Activated naive CD4-positive, alpha-beta T cell (primary cell): Measurements from ENCODE around the gene BCO1.
"Not testable (repeated sequence)": the region's sequence is repeated elsewhere in the genome, so short reads cannot be mapped to it uniquely, and the experiment has no call there.

Source experiments
- DNase-seq, 4 experiments: peaks; one replicate each; lab custom pipeline; 2025; lab: John Stamatoyannopoulos, UW

Gene BCO1, protein sequence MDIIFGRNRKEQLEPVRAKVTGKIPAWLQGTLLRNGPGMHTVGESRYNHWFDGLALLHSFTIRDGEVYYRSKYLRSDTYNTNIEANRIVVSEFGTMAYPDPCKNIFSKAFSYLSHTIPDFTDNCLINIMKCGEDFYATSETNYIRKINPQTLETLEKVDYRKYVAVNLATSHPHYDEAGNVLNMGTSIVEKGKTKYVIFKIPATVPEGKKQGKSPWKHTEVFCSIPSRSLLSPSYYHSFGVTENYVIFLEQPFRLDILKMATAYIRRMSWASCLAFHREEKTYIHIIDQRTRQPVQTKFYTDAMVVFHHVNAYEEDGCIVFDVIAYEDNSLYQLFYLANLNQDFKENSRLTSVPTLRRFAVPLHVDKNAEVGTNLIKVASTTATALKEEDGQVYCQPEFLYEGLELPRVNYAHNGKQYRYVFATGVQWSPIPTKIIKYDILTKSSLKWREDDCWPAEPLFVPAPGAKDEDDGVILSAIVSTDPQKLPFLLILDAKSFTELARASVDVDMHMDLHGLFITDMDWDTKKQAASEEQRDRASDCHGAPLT

DNA sequence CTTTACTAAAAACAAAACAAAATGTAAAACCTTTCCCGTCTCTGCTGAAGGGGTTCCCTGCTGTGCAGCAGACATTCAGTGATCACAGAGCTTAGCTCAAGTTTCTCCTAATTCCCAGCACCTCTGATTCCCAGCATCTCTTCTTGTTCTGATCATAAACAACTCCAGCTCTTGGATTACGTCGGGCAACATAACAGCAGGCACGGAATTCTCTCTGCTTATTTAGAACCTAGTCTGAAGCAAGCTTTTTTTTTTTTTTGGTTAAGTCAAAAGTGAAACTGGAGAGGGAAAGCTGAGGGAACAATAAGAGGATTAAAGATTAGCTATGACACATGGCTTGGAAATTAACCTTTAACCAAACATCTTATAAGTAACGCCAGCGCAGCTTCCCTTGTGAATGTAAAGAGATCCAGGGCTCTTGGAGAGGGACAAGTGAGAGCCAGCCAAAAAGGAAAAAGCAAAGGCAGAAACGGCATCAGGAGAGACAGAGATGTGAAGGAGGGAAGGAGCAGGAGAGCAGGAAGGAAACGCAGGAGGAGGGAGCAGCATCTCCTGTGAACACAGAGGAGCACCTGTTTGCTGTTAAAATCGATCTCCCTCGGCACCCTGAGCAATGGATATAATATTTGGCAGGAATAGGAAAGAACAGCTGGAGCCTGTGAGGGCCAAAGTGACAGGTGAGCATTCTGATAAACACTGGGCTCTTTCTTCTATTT lies at the start of gene BCO1:
Gene BCO1 (plus strand): TSS at position 394 of the 716 bp plus-strand sequence. CDS start 220 bp downstream, at position 614.
- no peak for DNase-seq

DNA sequence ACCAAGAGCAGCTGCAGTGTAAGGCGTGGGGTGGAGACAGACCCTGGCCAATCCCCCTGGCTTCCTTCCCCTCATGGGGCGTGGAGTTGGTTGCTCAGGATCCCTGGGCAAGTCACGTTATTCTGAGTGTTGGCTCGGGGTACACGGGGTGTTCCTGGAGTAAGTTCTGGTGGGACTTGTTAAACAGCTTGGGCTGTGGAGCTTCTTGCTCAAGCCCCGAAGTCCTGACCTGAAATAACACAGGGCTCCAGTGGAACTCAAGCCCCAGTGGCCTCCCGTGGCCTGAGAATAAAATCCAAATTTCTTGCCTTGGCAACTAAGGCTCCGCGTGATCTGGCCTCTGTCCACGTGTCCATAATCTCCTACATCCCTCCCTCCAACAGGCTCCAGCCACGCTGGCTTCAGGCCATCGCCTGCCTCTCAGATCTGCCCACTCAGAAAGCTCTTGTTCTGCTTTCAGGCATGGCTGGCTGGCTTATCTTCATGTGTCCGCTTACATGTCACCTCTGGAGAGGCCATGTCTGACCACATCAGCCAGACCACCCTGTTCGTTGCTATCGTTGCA lies 49.3 kb upstream of the BCO1 start:
- DNase-seq, result no peak

DNA sequence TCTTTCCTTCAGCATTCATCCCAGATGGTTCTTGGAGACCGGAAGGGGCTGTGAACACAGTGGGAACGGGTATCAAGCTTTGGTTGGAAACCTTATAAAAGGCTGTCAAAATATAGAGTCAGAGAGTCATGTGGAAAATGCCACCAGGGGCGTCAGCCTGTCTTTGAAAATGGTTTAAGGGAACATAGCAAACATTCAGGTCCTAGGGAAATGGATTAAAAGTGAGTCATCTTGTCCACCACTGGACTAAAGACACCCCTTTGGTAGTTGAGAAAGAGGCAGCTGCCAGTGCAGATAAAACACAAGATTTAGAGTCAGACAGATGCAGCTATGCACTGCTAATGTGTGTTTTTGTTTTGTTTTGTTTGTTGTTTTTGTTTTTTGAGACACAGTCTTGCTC lies 47.8 kb upstream of the BCO1 start:
- no peak for DNase-seq

DNA sequence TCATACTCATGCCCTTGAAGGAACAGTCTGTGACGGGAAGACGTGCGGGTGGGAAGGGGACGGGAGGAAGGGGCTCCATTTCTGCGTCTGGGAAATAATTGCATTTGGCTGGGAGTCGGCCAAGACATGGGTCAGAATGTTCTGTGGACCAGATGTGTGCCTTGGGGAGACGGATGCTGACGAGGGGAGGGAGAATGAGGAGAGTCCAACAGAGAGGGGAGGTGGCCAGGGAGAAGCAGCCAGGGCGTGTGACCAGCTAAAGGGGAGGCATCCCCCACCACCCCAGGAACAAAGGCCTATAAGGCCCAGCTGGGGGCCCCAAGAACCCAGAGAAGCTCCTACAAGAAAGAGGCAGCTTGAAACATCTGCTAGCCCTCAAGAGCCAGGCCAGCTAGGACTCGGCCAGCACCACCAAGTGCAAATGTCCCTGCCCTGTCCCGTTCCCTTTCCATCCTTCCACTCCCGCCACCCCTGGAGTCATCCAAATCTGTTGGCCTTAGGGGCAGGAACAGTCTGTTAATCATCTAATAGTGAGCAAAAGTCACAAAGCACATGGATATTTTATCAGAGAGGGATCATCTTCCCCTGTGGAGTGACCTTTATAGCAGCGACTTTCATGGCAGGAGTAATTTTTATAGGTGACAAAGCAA lies 42.5 kb upstream of the BCO1 start:
- DNase-seq, result no peak

DNA sequence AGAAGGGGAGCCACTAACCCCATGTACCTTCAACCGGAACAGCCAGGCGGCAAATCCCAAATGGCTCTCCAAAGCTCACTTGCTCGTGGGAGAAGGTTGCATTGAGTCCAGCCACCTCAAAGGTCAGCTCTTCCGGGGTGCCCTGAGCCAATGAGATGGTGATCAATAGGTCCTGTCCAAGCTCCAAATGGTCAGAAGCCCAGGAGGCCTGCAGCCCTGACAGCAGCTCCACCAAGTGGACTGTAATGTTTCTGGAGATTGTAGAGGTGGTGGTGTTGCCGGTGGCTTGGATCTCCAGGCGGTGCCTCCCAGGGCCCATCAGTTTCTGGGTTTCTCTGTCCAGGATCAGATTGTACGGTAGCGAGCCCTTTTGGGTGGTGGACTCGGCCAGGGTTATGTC lies 39.9 kb upstream of the BCO1 start:
- no peak for DNase-seq

DNA sequence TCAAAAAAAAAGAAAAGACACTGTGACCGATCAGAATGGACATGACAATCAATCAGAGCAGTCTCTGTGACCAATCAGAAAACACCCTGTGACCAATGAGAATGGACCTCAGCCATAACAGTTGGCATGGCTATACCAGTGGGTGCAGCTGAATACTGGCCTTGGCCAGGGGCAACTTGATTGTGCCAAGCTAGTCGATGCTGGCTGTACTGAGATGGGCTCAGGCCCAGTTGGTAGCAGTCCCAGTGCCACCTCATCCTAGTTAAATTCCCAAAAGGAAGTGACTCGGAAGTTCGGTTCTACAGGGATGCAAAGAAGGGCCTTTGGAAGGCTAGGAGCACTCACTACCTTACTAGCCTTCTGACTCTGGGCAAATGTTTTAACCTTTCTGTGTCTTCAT lies 37.2 kb upstream of the BCO1 start:
- DNase-seq, result no peak

DNA sequence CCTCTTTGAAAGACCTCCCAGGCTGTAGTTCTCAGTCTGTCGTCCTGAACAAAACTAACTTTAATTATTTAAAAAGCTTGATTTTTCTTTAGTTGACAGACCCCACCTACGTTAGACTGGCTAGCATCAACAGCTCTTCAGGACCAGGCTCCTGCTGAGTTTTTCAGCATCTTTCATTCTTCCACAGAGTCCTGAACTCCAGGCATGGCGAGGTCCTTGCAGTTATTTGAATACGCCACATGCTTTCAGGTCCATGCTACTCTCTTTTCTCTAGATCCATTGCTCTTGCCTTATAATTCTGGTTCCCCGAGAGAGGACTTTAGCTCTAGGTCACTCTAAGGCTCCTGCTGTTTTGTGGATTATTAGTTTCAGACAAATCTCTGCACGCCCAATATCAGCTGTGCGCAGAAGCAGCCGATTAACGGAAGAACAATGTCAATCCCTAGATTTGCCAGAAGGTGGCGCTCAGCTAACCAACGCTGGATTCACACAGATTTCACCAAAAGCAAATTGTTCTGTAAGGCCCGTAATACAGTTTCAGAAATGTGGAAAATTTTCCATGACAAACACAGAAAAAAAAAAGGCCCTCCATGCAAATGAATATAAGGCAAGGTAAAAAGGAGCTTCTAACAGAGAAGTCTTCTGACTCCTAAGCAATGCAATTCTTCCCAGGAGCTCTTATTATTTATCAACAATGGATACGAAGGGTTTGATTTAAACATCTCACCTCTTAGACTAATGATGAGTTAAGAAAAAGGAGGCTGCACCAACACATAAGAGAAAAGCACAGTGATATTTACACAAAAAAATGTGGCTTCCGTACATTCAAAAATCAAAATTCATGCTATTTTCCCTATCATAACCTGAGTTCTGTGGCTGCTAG lies 33.5 kb upstream of the BCO1 start:
- peak in 1 of 4 experiments; percentile 1 for DNase-seq

DNA sequence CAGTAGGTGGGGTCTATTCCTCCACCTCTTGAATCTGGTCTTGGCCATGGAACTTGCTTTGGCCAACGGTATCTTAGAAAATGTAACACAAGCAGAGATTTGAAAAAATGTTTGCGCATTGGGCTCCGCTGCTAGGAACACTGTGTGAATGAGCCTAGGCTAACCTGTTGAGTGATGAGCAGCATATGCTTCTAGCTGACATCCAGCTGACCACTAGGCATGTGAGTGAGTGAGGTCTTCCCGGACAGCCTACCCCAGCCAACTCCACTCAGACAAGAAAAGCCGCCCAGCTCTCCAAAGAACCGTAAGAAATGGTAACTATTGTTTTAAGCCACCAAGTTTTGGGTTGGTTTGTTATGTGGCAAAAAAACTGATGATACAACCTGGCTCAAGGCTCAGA lies 31.4 kb upstream of the BCO1 start:
- DNase-seq, result no peak

DNA sequence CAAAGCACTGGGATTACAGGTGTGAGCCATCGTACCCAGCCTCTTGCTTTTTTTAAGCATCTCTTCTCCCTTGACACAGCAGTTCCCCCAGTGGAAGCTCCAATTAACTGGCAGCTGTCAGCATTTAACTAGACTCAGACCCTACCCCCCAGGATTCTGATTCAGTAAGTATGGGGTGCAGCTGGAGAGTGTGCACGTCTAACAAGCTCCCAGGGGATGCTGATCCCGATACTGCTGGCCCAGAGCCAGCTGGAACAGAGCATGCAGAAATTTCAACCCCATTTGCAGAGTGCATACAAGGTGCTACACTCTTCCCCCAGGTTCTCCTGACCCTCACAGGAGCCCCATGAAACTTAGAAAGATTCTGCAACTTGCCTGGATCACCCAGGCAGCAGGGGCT lies 27.7 kb upstream of the BCO1 start:
- DNase-seq, result no peak

DNA sequence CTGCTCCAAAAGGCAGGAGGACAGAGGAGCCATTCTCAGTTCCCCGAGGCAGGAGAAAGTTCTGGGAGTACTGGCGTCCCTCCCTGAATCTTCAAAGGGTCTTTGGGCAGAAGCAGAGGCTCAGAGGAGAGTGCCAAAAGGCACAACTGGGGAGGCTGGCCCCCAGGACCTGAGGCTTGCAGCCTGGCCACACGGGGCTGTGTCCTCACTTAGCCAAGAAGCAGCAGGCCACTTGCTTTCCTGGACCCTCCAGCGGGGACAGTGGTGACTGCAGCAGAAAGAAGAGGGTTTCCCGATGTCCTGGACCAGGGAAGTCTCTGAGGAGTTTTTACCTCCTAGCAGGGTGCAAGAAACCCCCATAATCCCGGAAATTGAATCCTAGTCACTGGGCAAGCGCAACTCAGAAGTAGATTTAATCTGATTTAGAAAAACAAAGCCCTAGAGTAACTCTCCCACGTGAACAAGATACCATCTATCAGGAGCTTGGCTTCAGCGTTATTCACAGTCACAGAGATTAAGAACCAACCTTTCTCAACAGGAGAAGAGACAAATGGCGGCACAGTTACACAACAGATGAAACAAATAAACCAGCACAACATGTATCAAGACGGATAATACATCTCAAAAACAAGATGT lies 25.5 kb upstream of the BCO1 start:
- no peak for DNase-seq

DNA sequence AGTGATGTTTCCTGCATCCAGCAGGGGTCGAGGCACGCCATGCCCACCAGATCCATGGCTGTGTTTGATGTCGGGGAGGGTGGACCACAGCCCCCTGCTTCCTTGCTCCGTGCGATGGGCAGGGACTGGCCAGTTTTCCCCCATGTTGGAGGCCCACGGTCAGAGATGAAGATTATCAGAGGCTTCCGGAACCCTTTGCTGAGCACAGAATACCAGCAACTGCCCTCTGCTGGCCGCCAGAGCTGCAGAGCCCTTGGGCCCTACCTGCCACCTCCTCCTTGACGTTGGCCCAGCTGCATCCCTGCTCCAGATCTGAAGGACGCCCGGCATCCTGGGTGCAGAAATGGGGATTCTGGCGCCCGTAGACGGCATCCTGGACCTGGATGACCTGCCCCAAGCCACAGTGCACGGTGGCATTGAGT lies 23.7 kb upstream of the BCO1 start:
- no peak for DNase-seq

DNA sequence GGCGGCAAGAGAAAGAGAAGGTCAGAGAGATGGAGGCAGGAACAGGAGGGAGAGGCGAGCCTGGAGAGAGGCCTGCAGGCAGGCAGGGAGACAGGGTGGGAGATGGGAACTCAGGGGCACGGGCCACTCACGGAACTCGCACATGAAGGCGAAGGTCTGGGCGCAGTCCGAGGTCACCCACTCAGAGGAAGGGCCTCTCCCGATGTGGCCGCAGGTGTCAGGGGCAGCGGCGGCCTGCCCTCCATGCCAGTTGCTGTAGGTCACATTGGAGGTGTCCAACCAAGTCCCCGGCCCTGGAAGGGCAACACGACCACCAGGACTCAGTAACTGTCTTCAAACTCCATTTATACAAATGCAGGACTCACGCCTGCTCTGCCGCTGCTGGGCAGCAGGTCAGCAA lies 22.4 kb upstream of the BCO1 start:
- no peak for DNase-seq

DNA sequence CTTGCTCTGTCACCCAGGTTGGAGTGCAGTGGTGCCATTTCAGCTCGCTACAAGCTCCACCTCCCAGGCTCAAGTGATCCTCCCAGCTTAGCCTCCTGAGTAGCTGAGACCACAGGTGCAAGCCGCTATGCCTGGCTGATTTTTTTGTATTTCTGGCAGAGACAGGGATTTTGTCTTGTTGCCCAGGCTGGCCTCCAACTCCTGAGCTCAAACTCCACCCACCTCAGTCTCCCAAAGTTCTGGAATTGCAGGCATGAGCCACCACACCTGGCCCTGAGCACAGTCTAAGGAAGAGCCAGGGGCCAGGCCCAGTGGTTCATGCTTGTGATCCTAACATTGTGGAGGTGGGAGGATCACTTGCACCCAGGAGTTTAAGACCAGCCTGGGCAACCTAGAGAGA lies 21.8 kb upstream of the BCO1 start:
- DNase-seq, result no peak

DNA sequence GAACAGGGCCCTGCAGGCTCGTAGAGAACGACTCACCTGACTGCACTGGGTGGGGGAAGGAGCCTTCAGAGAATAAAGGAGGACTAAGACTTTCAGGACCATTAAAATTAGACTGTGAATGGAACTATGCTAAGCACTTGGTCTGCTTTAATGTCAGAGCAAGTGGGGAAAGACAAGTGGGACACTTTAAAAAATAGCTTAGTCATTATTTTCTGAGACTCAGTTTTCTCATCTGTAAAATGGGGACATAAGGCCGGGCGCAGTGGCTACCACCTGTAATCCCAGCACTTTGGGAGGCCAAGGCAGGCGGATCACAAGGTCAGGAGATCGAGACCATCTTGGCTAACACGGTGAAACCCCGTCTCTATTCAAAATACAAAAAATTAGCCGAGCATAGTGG lies 19.3 kb upstream of the BCO1 start:
- DNase-seq, result no peak

DNA sequence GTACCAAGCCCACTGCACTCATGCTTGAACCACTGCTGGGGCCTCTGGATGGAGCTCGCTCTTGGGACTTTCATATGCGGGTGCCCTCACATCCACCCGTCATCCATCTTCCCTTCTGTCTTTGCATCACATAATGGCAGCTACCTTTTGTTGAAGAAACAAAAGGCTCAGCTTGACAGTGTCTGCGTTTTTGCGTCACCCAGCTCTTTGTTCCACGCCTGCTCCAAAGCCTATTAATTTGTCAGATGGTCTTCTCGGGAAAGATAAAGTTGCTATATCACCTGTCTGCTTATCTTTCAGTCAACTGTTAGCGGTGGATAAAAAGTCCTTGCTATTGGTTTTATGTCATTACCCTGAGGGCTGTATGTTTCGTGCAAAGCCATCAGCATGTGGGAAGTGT lies 18.1 kb upstream of the BCO1 start:
- no peak for DNase-seq

DNA sequence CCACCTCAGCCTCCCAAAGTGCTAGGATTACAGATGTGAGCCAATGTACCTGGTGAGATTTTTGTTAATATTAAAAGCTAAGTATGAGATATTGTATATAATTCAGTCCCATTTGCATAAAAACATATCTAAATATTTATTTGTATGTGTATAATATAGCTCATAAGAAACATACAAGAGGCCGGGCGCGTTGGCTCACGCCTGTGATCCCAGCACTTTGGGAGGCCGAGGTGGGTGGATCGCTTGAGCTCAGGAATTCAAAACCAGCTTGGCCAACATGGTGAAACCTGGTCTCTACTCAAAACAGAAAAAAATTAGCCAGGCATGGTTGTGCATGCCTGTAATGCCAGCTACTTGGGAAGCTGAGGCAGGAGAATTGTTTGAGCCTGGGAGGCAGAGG lies 16.8 kb upstream of the BCO1 start:
- DNase-seq, result no peak

DNA sequence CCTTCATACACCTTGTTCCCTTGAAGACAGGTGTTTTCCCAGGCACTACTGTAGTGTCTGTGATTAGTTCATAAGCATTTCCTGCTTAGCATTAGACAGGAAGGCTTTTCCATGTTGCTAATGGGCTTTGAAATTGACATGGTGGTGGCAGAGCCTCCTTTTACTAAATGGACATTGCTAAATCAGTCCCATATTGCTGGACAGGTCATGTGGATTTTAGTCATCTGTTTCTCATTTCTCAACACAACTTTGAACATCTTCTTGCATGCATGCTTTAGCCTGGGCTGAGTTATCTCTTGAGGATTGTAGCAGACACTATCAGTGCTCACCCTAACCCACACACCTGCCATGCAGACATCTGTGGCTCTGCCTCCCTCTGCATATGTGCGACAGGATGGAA lies 13.7 kb upstream of the BCO1 start:
- DNase-seq, result no peak

DNA sequence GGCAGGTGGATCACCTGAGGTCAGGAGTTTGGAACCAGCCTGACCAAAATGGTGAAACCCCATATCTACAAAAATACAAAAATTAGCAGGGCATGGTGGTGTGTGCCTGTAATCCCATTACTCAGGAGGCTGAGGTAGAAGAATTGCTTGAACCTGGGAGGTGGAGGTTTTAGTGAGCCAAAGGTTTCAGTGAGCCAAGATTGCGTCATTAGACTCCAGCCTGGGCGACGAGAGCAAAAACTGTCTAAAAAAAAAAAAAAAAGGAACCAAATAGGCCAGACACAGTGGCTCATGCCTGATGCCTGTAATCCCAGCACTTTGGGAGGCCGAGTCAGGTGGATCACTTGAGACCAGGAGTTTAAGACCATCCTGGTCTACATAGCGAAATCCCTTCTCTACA lies 12.8 kb upstream of the BCO1 start:
- DNase-seq, result not testable (repeated sequence)

DNA sequence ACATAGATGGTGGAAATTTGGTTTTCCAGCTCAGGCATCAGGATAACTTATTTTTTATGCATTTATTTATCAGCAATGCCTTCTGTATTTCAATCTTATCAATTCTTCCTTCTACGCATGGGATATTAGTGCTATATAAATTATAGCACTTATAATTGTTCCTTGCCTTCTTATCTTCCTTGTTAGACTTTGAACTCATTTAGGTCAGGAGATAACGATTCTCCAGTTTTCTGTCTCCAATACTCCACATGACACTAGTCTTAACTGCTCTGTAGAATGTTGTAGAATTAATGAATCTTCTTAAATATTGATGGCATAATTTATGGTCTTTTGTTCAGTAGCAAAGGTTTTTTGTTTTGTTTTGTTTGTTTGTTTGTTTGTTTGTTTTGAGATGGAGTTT lies 10.7 kb upstream of the BCO1 start:
- no peak for DNase-seq

DNA sequence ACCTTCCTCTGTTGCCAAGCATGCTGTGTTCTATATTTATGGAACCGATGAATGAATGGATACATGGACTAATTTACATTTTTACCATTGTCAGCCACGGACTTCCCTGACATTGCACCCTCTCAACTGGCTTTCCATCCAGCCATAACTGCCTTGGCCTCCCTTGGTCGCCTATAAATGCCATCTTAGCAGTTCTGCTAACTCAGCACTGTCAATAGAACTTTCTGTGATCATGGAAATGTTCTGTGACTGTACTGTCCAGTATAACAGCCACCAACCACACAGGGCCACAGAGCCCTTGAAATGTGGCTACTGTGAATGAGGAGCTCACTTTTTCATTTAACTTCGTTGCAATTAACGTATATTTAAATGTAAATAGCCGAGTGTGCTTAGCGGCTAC lies 8.7 kb upstream of the BCO1 start:
- no peak for DNase-seq

DNA sequence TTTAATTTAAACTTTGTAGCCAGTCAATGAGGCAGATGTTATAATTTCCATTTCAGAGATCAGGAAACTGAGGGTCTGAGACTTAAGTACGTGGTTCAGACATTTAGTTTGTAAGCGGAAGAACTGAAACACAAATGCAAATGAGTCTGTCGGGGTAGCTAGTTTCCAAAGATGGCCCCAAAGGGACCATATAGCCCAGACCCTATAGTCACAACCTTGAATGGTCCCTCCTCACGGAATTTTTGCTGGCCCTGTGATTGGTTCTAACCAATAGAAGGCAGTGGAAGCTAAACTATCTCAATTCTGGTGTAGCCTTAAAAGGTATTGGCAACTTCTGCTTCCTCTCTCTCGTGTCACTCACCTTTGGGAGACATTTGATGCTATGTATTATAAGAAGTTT lies 7.5 kb upstream of the BCO1 start:
- DNase-seq, result no peak
